ENCODE measurements around the gene ANKRD18A.

The ANKRD18A gene

DNA sequence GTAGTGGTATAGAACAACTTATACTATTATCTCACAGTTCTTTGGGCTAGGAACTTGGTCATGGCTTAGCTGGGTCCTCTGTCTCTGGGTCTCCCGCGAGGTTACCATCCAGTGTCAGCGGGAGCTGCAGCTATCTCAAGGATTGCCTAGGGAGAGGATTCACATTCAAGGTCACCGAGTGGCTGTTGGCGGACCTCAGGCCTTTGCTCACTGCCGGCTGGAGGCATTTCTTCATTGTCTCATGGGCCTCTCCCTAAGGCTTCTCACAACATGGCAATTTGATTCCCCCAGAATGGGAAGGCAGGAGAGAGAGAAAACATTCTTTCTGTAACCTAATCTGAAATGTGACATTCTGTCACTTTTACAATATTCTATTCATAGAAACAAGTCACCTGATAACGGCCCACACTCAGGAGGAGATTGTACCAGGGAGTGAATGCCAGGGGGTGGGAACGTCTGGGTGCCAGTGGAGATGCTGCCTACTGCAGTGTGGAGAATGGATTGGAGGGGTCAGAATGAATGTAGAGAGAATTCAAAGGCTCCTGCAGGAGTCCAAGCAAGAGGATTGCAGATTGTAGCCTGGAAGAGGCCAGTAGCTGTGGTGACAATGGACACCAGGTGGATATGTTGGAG is 29.5 kb upstream of the ANKRD18A start:
- TF ChIP-seq TAF1 (IDR thresholded peaks at IDR 0.05; ENCODE audit: low read depth, low read length), result no peak
- TF ChIP-seq SPI1 (IDR thresholded peaks at IDR 0.05; ENCODE audit: low read depth, low read length), result no peak
- TF ChIP-seq PAX5 (IDR thresholded peaks at IDR 0.05; ENCODE audit: insufficient read depth, low read length, severe bottlenecking), result no peak
- no peak for TF ChIP-seq POU2F2 (IDR thresholded peaks at IDR 0.05; ENCODE audit: low read depth, low read length)
- no peak for TF ChIP-seq POLR2A (IDR thresholded peaks at IDR 0.05; ENCODE audit: low read depth, low read length)
- no peak for TF ChIP-seq POLR2AphosphoS5 (IDR thresholded peaks at IDR 0.05; ENCODE audit: low read depth, low read length)
- DNase-seq (ENCODE audit: insufficient read length, low spot score), result no peak
- no peak for FAIRE-seq

GRCh38 chr9:38644601-38645000 is 24.2 kb upstream of the ANKRD18A start:
- FAIRE-seq (no peak), DNase-seq (ENCODE audit: insufficient read length, low spot score) (no peak)
- no peak for TF ChIP-seq TAF1 (IDR thresholded peaks at IDR 0.05; ENCODE audit: low read depth, low read length)
- no peak for TF ChIP-seq POLR2A (IDR thresholded peaks at IDR 0.05; ENCODE audit: low read depth, low read length)
- TF ChIP-seq POLR2AphosphoS5 (IDR thresholded peaks at IDR 0.05; ENCODE audit: low read depth, low read length), result no peak
- TF ChIP-seq POU2F2 (IDR thresholded peaks at IDR 0.05; ENCODE audit: low read depth, low read length), result no peak
- no peak for TF ChIP-seq PAX5 (IDR thresholded peaks at IDR 0.05; ENCODE audit: insufficient read depth, low read length, severe bottlenecking)
- TF ChIP-seq SPI1 (IDR thresholded peaks at IDR 0.05; ENCODE audit: low read depth, low read length), result no peak

- FAIRE-seq (no peak), DNase-seq (ENCODE audit: insufficient read length, low spot score) (no peak)
- TF ChIP-seq TAF1 (IDR thresholded peaks at IDR 0.05; ENCODE audit: low read depth, low read length) (no peak), PAX5 (IDR thresholded peaks at IDR 0.05; ENCODE audit: insufficient read depth, low read length, severe bottlenecking) (no peak), SPI1 (IDR thresholded peaks at IDR 0.05; ENCODE audit: low read depth, low read length) (no peak), POLR2A (IDR thresholded peaks at IDR 0.05; ENCODE audit: low read depth, low read length) (no peak), POU2F2 (IDR thresholded peaks at IDR 0.05; ENCODE audit: low read depth, low read length) (no peak), POLR2AphosphoS5 (IDR thresholded peaks at IDR 0.05; ENCODE audit: low read depth, low read length) (no peak)
Measured at GRCh38 chr9:38643815-38644173, 23.4 kb upstream of the ANKRD18A start.

GRCh38 chr9:38642951-38643814 is 22.8 kb upstream of the ANKRD18A start:
- FAIRE-seq (no peak), DNase-seq (ENCODE audit: insufficient read length, low spot score) (no peak)
- TF ChIP-seq SPI1 (IDR thresholded peaks at IDR 0.05; ENCODE audit: low read depth, low read length) (no peak), PAX5 (IDR thresholded peaks at IDR 0.05; ENCODE audit: insufficient read depth, low read length, severe bottlenecking) (no peak), POU2F2 (IDR thresholded peaks at IDR 0.05; ENCODE audit: low read depth, low read length) (no peak), POLR2A (IDR thresholded peaks at IDR 0.05; ENCODE audit: low read depth, low read length) (no peak), TAF1 (IDR thresholded peaks at IDR 0.05; ENCODE audit: low read depth, low read length) (no peak), POLR2AphosphoS5 (IDR thresholded peaks at IDR 0.05; ENCODE audit: low read depth, low read length) (no peak)

DNA sequence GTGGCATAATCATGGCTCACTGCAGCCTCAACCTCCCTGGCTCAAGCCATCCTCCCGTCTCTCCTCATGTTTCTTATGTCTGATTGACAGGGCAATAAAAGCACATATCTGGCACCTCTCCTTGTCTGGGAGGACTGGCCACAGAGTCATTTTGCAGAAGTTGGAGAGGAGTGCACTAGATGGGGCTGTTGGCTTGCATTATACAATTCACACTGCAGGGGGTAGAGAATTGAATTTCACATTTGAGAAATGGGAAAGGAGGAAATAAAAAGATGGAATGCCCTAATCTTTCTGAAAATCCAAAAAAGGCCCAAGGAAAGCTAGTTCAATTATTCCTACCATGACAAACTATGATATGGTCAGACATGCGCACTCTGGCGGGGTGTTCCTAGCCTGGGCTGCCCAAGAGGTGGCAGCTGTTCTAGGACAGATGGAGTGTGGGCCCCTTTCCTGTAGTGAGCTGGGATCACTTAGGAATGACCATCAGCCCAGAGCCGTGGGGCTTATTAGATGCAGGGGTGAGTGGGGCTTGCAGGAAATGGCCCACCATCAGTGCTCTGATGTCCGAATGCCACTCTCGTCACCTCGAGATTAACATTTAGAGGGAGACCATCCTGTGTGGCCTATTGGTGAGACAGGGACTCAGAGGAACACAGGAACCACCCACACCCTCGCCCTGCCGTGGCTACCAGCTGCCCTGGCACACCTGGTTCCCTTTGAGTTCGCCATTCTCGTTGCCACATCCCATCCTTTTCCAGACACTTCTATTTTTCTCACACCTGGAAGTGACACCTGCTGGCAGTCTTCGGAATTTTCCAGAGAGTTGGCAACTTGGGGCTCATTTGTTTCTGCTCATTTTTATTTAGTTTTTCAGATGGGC is 21.8 kb upstream of the ANKRD18A start:
- TF ChIP-seq PAX5 (IDR thresholded peaks at IDR 0.05; ENCODE audit: insufficient read depth, low read length, severe bottlenecking), result no peak
- no peak for TF ChIP-seq POLR2AphosphoS5 (IDR thresholded peaks at IDR 0.05; ENCODE audit: low read depth, low read length)
- no peak for TF ChIP-seq POU2F2 (IDR thresholded peaks at IDR 0.05; ENCODE audit: low read depth, low read length)
- TF ChIP-seq POLR2A (IDR thresholded peaks at IDR 0.05; ENCODE audit: low read depth, low read length), result no peak
- TF ChIP-seq SPI1 (IDR thresholded peaks at IDR 0.05; ENCODE audit: low read depth, low read length), result no peak
- no peak for TF ChIP-seq TAF1 (IDR thresholded peaks at IDR 0.05; ENCODE audit: low read depth, low read length)
- no peak for DNase-seq (ENCODE audit: insufficient read length, low spot score)
- FAIRE-seq, result no peak

GRCh38 chr9:38641142-38641541 is 20.7 kb upstream of the ANKRD18A start:
- TF ChIP-seq POU2F2 (IDR thresholded peaks at IDR 0.05; ENCODE audit: low read depth, low read length) (no peak), TAF1 (IDR thresholded peaks at IDR 0.05; ENCODE audit: low read depth, low read length) (no peak), PAX5 (IDR thresholded peaks at IDR 0.05; ENCODE audit: insufficient read depth, low read length, severe bottlenecking) (no peak), SPI1 (IDR thresholded peaks at IDR 0.05; ENCODE audit: low read depth, low read length) (no peak), POLR2AphosphoS5 (IDR thresholded peaks at IDR 0.05; ENCODE audit: low read depth, low read length) (no peak), POLR2A (IDR thresholded peaks at IDR 0.05; ENCODE audit: low read depth, low read length) (no peak)
- FAIRE-seq, result no peak

GRCh38 chr9:38639577-38639940 is 19.2 kb upstream of the ANKRD18A start:
- DNase-seq (ENCODE audit: insufficient read length, low spot score) (no peak), FAIRE-seq (no peak)
- TF ChIP-seq PAX5 (IDR thresholded peaks at IDR 0.05; ENCODE audit: insufficient read depth, low read length, severe bottlenecking) (no peak), POLR2A (IDR thresholded peaks at IDR 0.05; ENCODE audit: low read depth, low read length) (no peak), TAF1 (IDR thresholded peaks at IDR 0.05; ENCODE audit: low read depth, low read length) (no peak), SPI1 (IDR thresholded peaks at IDR 0.05; ENCODE audit: low read depth, low read length) (no peak), POU2F2 (IDR thresholded peaks at IDR 0.05; ENCODE audit: low read depth, low read length) (no peak), POLR2AphosphoS5 (IDR thresholded peaks at IDR 0.05; ENCODE audit: low read depth, low read length) (no peak)

More at GRCh38 chr9:38641142-38641541, 20.7 kb upstream of the ANKRD18A start:
- DNase-seq (ENCODE audit: insufficient read length, low spot score), result no peak

DNA sequence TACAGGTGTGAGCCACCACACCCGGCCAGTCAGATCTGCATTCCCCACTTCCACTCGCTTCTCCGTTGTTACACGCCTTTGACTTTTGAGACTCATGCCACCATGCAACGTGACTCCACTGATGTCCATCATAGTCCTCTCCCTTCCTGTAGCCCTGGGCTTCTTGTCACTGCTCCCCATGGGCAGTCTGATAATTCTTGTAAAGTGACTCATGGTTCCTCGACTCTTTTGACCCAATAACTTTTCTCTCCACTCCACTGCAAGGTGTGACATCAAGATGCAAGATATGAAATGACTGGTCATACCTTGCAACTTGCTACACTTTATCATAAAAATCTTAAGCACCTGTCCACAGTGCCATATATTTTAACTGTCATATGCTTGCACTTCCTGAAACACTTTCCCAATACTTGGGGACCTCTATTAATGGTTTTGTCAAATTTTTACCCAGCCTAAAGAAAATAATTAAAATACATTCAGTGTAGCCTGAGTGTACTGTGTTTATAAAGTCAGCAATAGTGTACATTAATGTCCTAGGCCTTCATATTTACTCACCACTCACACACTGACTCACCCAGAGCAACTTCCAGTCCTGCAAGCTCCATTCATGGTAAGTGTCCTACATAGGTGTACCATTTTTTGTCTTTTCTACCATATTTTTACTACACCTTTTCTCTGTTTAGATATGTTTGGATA is 18.6 kb upstream of the ANKRD18A start:
- DNase-seq (ENCODE audit: insufficient read length, low spot score) (no peak), FAIRE-seq (no peak)
- TF ChIP-seq POU2F2 (IDR thresholded peaks at IDR 0.05; ENCODE audit: low read depth, low read length) (no peak), POLR2AphosphoS5 (IDR thresholded peaks at IDR 0.05; ENCODE audit: low read depth, low read length) (no peak), POLR2A (IDR thresholded peaks at IDR 0.05; ENCODE audit: low read depth, low read length) (no peak), TAF1 (IDR thresholded peaks at IDR 0.05; ENCODE audit: low read depth, low read length) (no peak), PAX5 (IDR thresholded peaks at IDR 0.05; ENCODE audit: insufficient read depth, low read length, severe bottlenecking) (no peak), SPI1 (IDR thresholded peaks at IDR 0.05; ENCODE audit: low read depth, low read length) (no peak)

Data from GM12891 (cell line).